ENCODE measurements around the gene ROR1.

- TF ChIP-seq EZH2 (IDR thresholded peaks at IDR 0.05) (no peak), POLR2AphosphoS5 (IDR thresholded peaks at IDR 0.05; ENCODE audit: borderline replicate concordance, low read depth, low read length) (no peak)
Measured at GRCh38 chr1:64112281-64112680, 338.5 kb downstream of the ROR1 start.

All from SK-N-MC (cell line).